ENCODE measurements around the gene SLC4A1AP. TPM values are rescaled to one million over a fixed set of nuclear protein-coding genes. Genes with fewer than 3 reads are reported as not detected.

SLC4A1AP gene
- total RNA-seq, 1 experiment from 2014 or later = 29.1 TPM

- Histone ChIP-seq H2AFZ (ENCODE audit: low read length) (peak overlapping the region; percentile 72), H3K9ac (ENCODE audit: low read length) (peak overlapping the region; percentile 66)
These were observed 42.3 kb downstream of the SLC4A1AP start for GRCh38 chr2:27705851-27706622.

GRCh38 chr2:27707462-27708256 is 44.0 kb downstream of the SLC4A1AP start:
- H3K9me3 ChIP-seq (ENCODE audit: low read length) = no peaks in the 10 kb centered on the region
- no peak overlapping the region for H3K4me3 ChIP-seq (ENCODE audit: low read length)
- POLR2A ChIA-PET (ENCODE audit: unreplicated experiment) = no interaction called here
- no TSS peak for BruUV-seq (replicated peaks)
- ATAC-seq = no peak
- no peak overlapping the region for H3K9ac ChIP-seq (ENCODE audit: low read length)
- H3K27me3 ChIP-seq (ENCODE audit: low read length) = no peaks in the 10 kb centered on the region
- no peaks in the 10 kb centered on the region for H3K79me2 ChIP-seq (ENCODE audit: low read length)
- intact Hi-C loops (cut with micrococcal nuclease) = loop anchor here (5.0 to 10.0 kb wide), 4 partner anchors 67 to 857 kb away; partner anchors contain the start of gene MRPL33
- H3K9me2 ChIP-seq (replicated peaks; ENCODE audit: low read length) = no peaks in the 10 kb centered on the region
- H3K4me2 ChIP-seq (ENCODE audit: low read length) = no peak overlapping the region
- DNase-seq = no peak
- peaks cover 30% of the 10 kb centered on the region for H3K4me1 ChIP-seq (ENCODE audit: insufficient read depth, low read length)
- H3K27ac ChIP-seq (ENCODE audit: low read length) = no peak overlapping the region
- H4K20me1 ChIP-seq (ENCODE audit: low read length) = no peaks in the 10 kb centered on the region
- H3F3A ChIP-seq (ENCODE audit: low read length, unreplicated experiment) = peaks cover 5% of the 10 kb centered on the region
- TF ChIP-seq EZH2phosphoT487 (IDR thresholded peaks at IDR 0.05; ENCODE audit: borderline replicate concordance, low read length) (no peak), CTCF (conservative IDR thresholded peaks at IDR 0.05; ENCODE audit: low read depth, low read length) (no peak), EZH2 (IDR thresholded peaks at IDR 0.05; ENCODE audit: low read length, unreplicated experiment) (no peak)
- no peak overlapping the region for H2AFZ ChIP-seq (ENCODE audit: low read length)
- CTCF ChIA-PET = no interaction called here
- no peaks in the 10 kb centered on the region for H3K36me3 ChIP-seq (ENCODE audit: low read depth, low read length)

More at GRCh38 chr2:27705851-27706622, 42.3 kb downstream of the SLC4A1AP start:
- ATAC-seq (peak; percentile 85), DNase-seq (peak; percentile 92)
- no peaks in the 10 kb centered on the region for H3K27me3 ChIP-seq (ENCODE audit: low read length)
- no peaks in the 10 kb centered on the region for H3K79me2 ChIP-seq (ENCODE audit: low read length)
- ChIA-PET CTCF (interaction anchor here (0.5 to 1.0 kb wide), 8 partner anchors 14 to 934 kb away, joined by 3 to 9 read pairs (median 3); no protein-coding TSS in a partner anchor), POLR2A (ENCODE audit: unreplicated experiment) (interaction anchor here (0.5 to 0.7 kb wide), 4 partner anchors 78 to 685 kb away, joined by 3 to 11 read pairs (median 4); no protein-coding TSS in a partner anchor)
- H3K9me3 ChIP-seq (ENCODE audit: low read length) = no peaks in the 10 kb centered on the region
- intact Hi-C loops (cut with micrococcal nuclease) = loop anchor here (5.0 to 10.0 kb wide), 4 partner anchors 69 to 859 kb away; partner anchors contain the start of gene MRPL33
- TF ChIP-seq CTCF (conservative IDR thresholded peaks at IDR 0.05; ENCODE audit: low read depth, low read length) (no peak; the same call in 1 of the 2 replicates), EZH2 (IDR thresholded peaks at IDR 0.05; ENCODE audit: low read length, unreplicated experiment) (no peak)
- no peaks in the 10 kb centered on the region for H3K36me3 ChIP-seq (ENCODE audit: low read depth, low read length)
- H3K27ac ChIP-seq (ENCODE audit: low read length) = peak overlapping the region; percentile 95
- no peaks in the 10 kb centered on the region for H4K20me1 ChIP-seq (ENCODE audit: low read length)
- peak overlapping the region; percentile 63 for H3K4me2 ChIP-seq (ENCODE audit: low read length)
- H3F3A ChIP-seq (ENCODE audit: low read length, unreplicated experiment) = peaks cover 5% of the 10 kb centered on the region
- peaks cover 30% of the 10 kb centered on the region for H3K4me1 ChIP-seq (ENCODE audit: insufficient read depth, low read length)
- BruUV-seq (replicated peaks) = no TSS peak
- H3K9me2 ChIP-seq (replicated peaks; ENCODE audit: low read length) = no peaks in the 10 kb centered on the region
- no peak overlapping the region; the same call in 1 of the 2 replicates for H3K4me3 ChIP-seq (ENCODE audit: low read length)
